Measurements from ENCODE around the gene ATF5. TPM values are rescaled to one million over a fixed set of nuclear protein-coding genes. Genes with fewer than 3 reads are reported as not detected.

The ATF5 gene
- total and polyA plus RNA-seq, 10 of the 15 experiments (the other 5 are each of a cell fraction or from before 2014, with no cell fraction given), result 9.1 to 133 (median 24.0) TPM

DNA sequence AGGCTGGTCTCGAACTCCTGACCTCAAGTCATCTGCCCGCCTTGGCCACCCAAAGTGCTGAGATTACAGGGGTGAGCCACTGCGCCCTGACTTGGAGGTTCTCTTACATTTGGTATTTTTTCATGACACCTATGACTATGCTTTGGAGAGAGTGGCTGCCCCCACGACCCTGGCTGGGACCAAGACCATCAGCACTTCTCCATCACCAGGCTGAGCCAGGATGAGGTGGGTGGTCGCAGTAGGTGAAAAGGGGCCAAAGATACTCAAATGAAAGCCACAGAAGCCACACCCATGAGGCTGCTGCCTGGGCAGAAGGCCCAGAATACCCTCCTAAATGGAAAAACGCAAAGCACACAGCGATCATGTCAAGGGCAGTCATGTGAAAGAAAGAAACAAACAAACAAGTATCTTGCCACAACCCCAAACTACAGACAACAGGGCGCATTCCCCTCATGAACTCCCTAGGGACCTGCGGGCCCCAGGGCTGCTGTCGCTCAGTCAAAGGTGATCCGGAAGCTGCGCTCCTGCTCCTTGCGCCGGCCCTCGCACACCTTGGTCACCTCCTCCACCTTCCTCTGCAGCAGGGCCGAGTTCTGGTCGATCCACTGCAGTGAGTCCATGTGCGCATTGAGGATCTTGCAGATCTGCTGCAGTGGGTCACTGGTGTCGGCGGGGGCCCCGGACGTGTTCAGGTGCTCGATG is 21.1 kb upstream of the ATF5 start:
- ChIA-PET POLR2A (interaction anchor here (0.6 to 4.1 kb wide), 11 partner anchors 7 to 435 kb away, joined by 3 to 47 read pairs (median 6); partner anchors contain the start of genes ATF5 and IL4I1), RAD21 (ENCODE audit: unreplicated experiment) (interaction anchor here (0.8 to 3.1 kb wide), 7 partner anchors 11 to 39 kb away, joined by 3 to 34 read pairs (median 5); partner anchors contain the start of genes ATF5, IL4I1 and NUP62), CTCF (interaction anchor here (0.6 to 9.0 kb wide), 5 partner anchors 9 to 20 kb away, joined by 3 to 71 read pairs (median 4); partner anchors contain the start of gene IL4I1), SMC1A (ENCODE audit: uncharacterized antibody, unreplicated experiment) (interaction anchor here (0.7 to 8.8 kb wide), 6 partner anchors 8 to 31 kb away, joined by 3 to 110 read pairs (median 5); partner anchors contain the start of genes AKT1S1, IL4I1 and TBC1D17)
- Histone ChIP-seq H3K4me1 (ENCODE audit: control insufficient read depth, insufficient read depth, low read length) (peaks cover 79% of the 10 kb centered on the region), H3K79me2 (ENCODE audit: control insufficient read depth, insufficient read depth, low read length) (peaks cover 46% of the 10 kb centered on the region), H3K9me3 (replicated peaks; ENCODE audit: control insufficient read depth, insufficient read depth, low read length) (no peaks in the 10 kb centered on the region; the same call in 2 of the 3 replicates), H4K20me1 (ENCODE audit: control insufficient read depth, insufficient read depth) (peaks cover 3% of the 10 kb centered on the region; the same call in 1 of the 2 replicates), H3K36me3 (ENCODE audit: control insufficient read depth in 2 of 2, insufficient read depth in 2 of 2, low read length in 1 of 2) (peaks cover 18 to 26% of the 10 kb centered on the region in 2 experiments), H2AFZ (ENCODE audit: control insufficient read depth, low read depth, low read length) (no peak overlapping the region), H3K9ac (ENCODE audit: control insufficient read depth, insufficient read depth, low read length) (peak overlapping the region; percentile 32; the same call in 1 of the 2 replicates), H3K27ac (ENCODE audit: control insufficient read depth, insufficient read depth) (peak overlapping the region; percentile 81), H3K4me3 (no peak overlapping the region), H3K27me3 (replicated peaks in 1 of 2; ENCODE audit: control insufficient read depth in 2 of 2, insufficient read depth in 2 of 2, low read length in 1 of 2) (no peaks in the 10 kb centered on the region), H3K4me2 (ENCODE audit: control insufficient read depth, insufficient read depth) (peak overlapping the region; percentile 12)
- ATAC-seq (no peak), FAIRE-seq (no peak), DNase-seq (ENCODE audit: low read depth, low spot score) (peak; percentile 59)
- intact Hi-C loops (cut with micrococcal nuclease; ENCODE audit: unreplicated experiment) (loop anchor here (1.0 kb wide), 1 partner anchor 11 kb away; no protein-coding TSS in a partner anchor), in situ Hi-C loops (cut with MboI) (no loop called here)
- WGBS (ENCODE audit: insufficient coverage, insufficient replicate concordance, low lambda C conversion rate, missing lambda C conversion rate), result 27% methylated on average over 23 of the region's 23 CpGs
- BruUV-seq (replicated peaks), result no TSS peak
- TF ChIP-seq ZNF384 (IDR thresholded peaks at IDR 0.05; ENCODE audit: borderline replicate concordance, low read depth, low read length) (no peak), YBX1 (IDR thresholded peaks at IDR 0.05) (no peak), ZZZ3 (IDR thresholded peaks at IDR 0.05; ENCODE audit: control insufficient read depth, insufficient read length, low read depth) (no peak), CHD4 (IDR thresholded peaks at IDR 0.05) (no peak), POU2F2 (IDR thresholded peaks at IDR 0.05; ENCODE audit: borderline replicate concordance, low read depth, low read length) (no peak), PAX5 (IDR thresholded peaks at IDR 0.05; ENCODE audit: borderline replicate concordance, low read depth, low read length) (0 out of 2 replicates have a peak, but pooled peaks have one; percentile 7), TCF12 (IDR thresholded peaks at IDR 0.05; ENCODE audit: low read depth, low read length) (0 out of 2 replicates have a peak, but pooled peaks have one; percentile 12), STAT3 (IDR thresholded peaks at IDR 0.05; ENCODE audit: low read depth, low read length) (no peak), ZNF217 (IDR thresholded peaks at IDR 0.05) (0 out of 2 replicates have a peak, but pooled peaks have one; percentile 18), MEF2B (IDR thresholded peaks at IDR 0.05; ENCODE audit: partially characterized antibody, poor library complexity, severe bottlenecking) (peak; percentile 58), CBX5 (IDR thresholded peaks at IDR 0.05; ENCODE audit: low read depth) (no peak), NFXL1 (IDR thresholded peaks at IDR 0.05; ENCODE audit: borderline replicate concordance) (no peak), POLR2AphosphoS2 (IDR thresholded peaks at IDR 0.05; ENCODE audit: low read depth, low read length) (no peak), PAX8 (IDR thresholded peaks at IDR 0.05) (no peak), YY1 (IDR thresholded peaks at IDR 0.05; ENCODE audit: low read depth, low read length) (0 out of 2 replicates have a peak, but pooled peaks have one; percentile 16), POLR2A (IDR thresholded peaks at IDR 0.05; ENCODE audit: low read depth, low read length) (peak; percentile 62), HDGF (IDR thresholded peaks at IDR 0.05) (0 out of 2 replicates have a peak, but pooled peaks have one; percentile 6), KAT2A (conservative IDR thresholded peaks at IDR 0.05; ENCODE audit: control insufficient read depth, low read depth, low read length) (no peak), CBX3 (IDR thresholded peaks at IDR 0.05; ENCODE audit: borderline replicate concordance, low read depth) (no peak)
- TF ChIP-seq, protein P1, sequence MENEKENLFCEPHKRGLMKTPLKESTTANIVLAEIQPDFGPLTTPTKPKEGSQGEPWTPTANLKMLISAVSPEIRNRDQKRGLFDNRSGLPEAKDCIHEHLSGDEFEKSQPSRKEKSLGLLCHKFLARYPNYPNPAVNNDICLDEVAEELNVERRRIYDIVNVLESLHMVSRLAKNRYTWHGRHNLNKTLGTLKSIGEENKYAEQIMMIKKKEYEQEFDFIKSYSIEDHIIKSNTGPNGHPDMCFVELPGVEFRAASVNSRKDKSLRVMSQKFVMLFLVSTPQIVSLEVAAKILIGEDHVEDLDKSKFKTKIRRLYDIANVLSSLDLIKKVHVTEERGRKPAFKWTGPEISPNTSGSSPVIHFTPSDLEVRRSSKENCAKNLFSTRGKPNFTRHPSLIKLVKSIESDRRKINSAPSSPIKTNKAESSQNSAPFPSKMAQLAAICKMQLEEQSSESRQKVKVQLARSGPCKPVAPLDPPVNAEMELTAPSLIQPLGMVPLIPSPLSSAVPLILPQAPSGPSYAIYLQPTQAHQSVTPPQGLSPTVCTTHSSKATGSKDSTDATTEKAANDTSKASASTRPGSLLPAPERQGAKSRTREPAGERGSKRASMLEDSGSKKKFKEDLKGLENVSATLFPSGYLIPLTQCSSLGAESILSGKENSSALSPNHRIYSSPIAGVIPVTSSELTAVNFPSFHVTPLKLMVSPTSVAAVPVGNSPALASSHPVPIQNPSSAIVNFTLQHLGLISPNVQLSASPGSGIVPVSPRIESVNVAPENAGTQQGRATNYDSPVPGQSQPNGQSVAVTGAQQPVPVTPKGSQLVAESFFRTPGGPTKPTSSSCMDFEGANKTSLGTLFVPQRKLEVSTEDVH (IDR thresholded peaks at IDR 0.05; ENCODE audit: low read depth, partially characterized antibody), result no peak
- TF ChIP-seq, protein P2, sequence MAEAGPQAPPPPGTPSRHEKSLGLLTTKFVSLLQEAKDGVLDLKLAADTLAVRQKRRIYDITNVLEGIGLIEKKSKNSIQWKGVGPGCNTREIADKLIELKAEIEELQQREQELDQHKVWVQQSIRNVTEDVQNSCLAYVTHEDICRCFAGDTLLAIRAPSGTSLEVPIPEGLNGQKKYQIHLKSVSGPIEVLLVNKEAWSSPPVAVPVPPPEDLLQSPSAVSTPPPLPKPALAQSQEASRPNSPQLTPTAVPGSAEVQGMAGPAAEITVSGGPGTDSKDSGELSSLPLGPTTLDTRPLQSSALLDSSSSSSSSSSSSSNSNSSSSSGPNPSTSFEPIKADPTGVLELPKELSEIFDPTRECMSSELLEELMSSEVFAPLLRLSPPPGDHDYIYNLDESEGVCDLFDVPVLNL (IDR thresholded peaks at IDR 0.05; ENCODE audit: low read depth, low read length), result no peak
